NCI-H748 (cell line): ENCODE measurements around the gene SYNDIG1.

Source experiments
- DNase-seq: peaks from one replicate; lab custom pipeline; 2025; ENCODE audit not compliant: unreplicated experiment; lab: John Stamatoyannopoulos, UW

The SYNDIG1 gene

DNA sequence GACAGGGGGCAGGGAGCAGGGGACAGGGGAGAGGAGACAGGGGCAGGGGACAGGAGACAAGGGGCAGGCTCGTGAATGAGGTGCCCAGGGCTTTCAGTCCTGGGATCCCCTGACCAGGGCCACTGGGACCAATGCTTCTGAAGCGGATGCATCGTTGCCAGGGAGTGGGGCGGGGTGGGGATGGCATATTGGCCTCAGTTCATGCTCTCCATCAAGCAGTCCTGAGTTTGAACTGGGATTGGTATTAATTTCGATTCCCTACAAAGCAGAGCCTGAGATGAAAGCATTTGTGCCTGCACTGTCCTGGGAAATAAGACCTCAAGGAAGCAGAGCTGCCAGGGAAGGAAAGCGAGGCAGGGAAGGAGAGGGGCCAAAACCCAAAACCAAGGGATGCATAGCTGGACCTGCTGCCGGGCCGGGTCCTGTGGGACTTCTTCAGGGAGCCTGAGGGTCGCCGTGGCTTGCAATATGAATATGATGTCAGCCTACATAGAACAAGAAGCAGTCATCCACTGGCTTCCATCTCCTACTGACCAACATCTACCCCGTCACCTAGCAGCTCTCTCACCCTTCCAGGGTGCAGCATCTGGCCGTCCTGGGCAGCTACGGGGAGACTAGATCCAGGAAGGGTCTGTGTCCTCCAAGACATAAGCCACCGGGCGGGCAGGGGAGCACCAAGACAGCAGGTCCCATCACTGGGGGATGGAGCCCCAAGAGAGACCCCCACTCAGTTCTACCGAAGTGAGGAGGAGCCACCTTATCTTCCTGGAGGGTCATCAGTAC lies 233.3 kb downstream of the SYNDIG1 start:
- DNase-seq = no peak

DNA sequence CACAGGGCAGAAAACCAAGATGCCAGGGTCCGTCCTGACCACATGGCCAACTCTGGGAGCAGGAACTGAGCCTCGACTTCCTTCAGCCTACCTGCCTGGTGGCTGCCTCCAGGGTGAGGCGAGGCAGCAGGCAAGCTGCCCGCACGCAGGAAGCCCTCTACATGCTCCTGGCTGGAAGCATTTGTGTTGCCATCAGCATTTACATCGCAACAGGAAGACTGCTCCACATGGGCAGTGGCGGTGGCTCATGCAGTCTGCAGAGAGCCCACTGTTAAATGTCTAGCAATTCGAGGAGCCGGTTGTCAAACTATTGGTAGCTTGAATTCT lies 233.8 kb downstream of the SYNDIG1 start:
- DNase-seq = no peak

- DNase-seq = no peak
Measured at GRCh38 chr20:24704899-24705298, 235.5 kb downstream of the SYNDIG1 start.

DNA sequence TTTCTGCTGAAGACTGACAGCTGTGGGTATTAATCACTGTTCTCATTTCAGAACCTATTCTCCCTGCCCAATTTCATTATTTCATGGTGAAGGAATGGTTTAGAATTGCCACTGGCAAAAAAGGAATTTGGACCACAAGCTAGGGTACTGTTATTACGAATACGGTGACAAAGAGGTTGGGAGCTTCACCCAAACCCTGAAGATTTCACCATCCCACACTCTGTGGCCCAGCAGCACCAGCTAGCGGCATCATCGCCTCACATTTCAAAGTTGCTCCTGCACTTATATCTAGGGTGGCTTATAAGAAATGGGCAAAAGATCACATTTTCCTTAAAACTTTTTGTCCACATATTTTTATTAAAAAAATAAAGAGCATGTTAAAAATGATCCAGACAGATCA lies 236.1 kb downstream of the SYNDIG1 start:
- no peak for DNase-seq

- no peak for DNase-seq
Measured at GRCh38 chr20:24708411-24709295, 239.2 kb downstream of the SYNDIG1 start.
